B cell (primary cell): Measurements from ENCODE around the gene ERAP2.

Experiments
- CTCF ChIP-seq: fragments of 200-600 bp; IDR thresholded peaks from one replicate; pipeline ENCODE4 v1.8.0; 2022; ENCODE audit warnings: antibody characterized with exemption, mild to moderate bottlenecking
- EZH2 ChIP-seq: IDR thresholded peaks from 2 replicates; pipeline ENCODE4 v1.6.1; 2012; ENCODE audit warnings: borderline replicate concordance, low read depth, mild to moderate bottlenecking, moderate library complexity, low read length; ENCODE audit not compliant: insufficient read depth, poor library complexity, severe bottlenecking

- no peak for TF ChIP-seq CTCF
- TF ChIP-seq EZH2 = no peak
Observed at GRCh38 chr5:96863949-96864584, 12.2 kb upstream of the ERAP2 start.
